Measurements from ENCODE around the gene TGFBRAP1. TPM values are rescaled to one million over a fixed set of nuclear protein-coding genes. Genes with fewer than 3 reads are reported as not detected.

Gene TGFBRAP1
- total and polyA plus RNA-seq, 9 of the 15 experiments (the other 6 are each of a cell fraction or from before 2014, with no cell fraction given), result 3.7 to 18.0 (median 11.0) TPM

- TF ChIP-seq REST (IDR thresholded peaks at IDR 0.05; ENCODE audit: borderline replicate concordance) (no peak), REST (CRISPR knock-in tag; IDR thresholded peaks at IDR 0.05; ENCODE audit: low read depth) (no peak), ESRRA (IDR thresholded peaks at IDR 0.05; ENCODE audit: borderline replicate concordance, low read depth) (peak; percentile 41; the same call in 1 of the 2 replicates), POLR2A (conservative IDR thresholded peaks at IDR 0.05) (no peak), FOXA3 (CRISPR knock-in tag; conservative IDR thresholded peaks at IDR 0.05 in 1 of 2, IDR thresholded peaks at IDR 0.05 in 1 of 2) (peak in 1 of 2 experiments; percentile 48; a peak in 1 of 4 replicates), POLR2H (tag; IDR thresholded peaks at IDR 0.05; ENCODE audit: low read depth) (no peak), MAFG (tag; conservative IDR thresholded peaks at IDR 0.05) (no peak), MITF (IDR thresholded peaks at IDR 0.05) (no peak), HNRNPH1 (optimal IDR thresholded peaks at IDR 0.05; ENCODE audit: low read depth, low read length) (no peak), NR2C2 (CRISPR knock-in tag; IDR thresholded peaks at IDR 0.05) (no peak), NR2C2 (tag; IDR thresholded peaks at IDR 0.05) (0 out of 2 replicates have a peak, but pooled peaks have one; percentile 1), POLR2AphosphoS2 (IDR thresholded peaks at IDR 0.05; ENCODE audit: low read length) (no peak), FIP1L1 (IDR thresholded peaks at IDR 0.05; ENCODE audit: low read depth, low read length, poor library complexity, severe bottlenecking) (no peak), ZBTB17 (CRISPR knock-in tag; IDR thresholded peaks at IDR 0.05) (no peak), ZNF12 (CRISPR knock-in tag; IDR thresholded peaks at IDR 0.05) (no peak), ETV1 (tag; conservative IDR thresholded peaks at IDR 0.05; ENCODE audit: low read depth) (no peak; the same call in 1 of the 2 replicates), KLF13 (tag; IDR thresholded peaks at IDR 0.05; ENCODE audit: borderline replicate concordance, low read depth) (no peak), STAG1 (CRISPR knock-in tag; IDR thresholded peaks at IDR 0.05; ENCODE audit: borderline replicate concordance) (0 out of 2 replicates have a peak, but pooled peaks have one; percentile 24)
Observed at GRCh38 chr2:105328281-105329196, 996 bp downstream of the TGFBRAP1 start (continued).
